Testis (tissue), 2 donors: ENCODE measurements around the gene TMUB1.

Source experiments
- CTCF ChIP-seq, 3 experiments: fragments of 450-650 bp in 2 of 3; fragments of 200-600 bp in 1 of 3; sonication (generic) in 1 of 3; IDR thresholded peaks; one replicate each; pipeline ENCODE4 v1.5.1; 2016 to 2019; ENCODE audit warnings: antibody characterized with exemption in 3 of 3, mild to moderate bottlenecking in 2 of 3, moderate library complexity in 1 of 3
- POLR2A ChIP-seq: fragments of 450-650 bp; IDR thresholded peaks from one replicate; pipeline ENCODE4 v1.6.1; 2017; ENCODE audit warnings: antibody characterized with exemption, mild to moderate bottlenecking, moderate library complexity

DNA sequence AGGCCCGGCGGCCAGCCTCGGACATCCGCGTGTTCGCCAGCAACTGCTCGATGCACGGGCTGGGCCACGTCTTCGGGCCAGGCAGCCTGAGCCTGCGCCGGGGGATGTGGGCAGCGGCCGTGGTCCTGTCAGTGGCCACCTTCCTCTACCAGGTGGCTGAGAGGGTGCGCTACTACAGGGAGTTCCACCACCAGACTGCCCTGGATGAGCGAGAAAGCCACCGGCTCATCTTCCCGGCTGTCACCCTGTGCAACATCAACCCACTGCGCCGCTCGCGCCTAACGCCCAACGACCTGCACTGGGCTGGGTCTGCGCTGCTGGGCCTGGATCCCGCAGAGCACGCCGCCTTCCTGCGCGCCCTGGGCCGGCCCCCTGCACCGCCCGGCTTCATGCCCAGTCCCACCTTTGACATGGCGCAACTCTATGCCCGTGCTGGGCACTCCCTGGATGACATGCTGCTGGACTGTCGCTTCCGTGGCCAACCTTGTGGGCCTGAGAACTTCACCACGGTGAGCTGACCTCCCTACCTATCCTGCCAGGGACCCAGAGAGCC, 34.3 kb downstream of the TMUB1 start:
- no peak for TF ChIP-seq CTCF (IDR thresholded peaks at IDR 0.05)
- TF ChIP-seq POLR2A, result no peak
